ENCODE data around the gene CNTN2.

- TF ChIP-seq CTCF (IDR thresholded peaks at IDR 0.05; ENCODE audit: low read depth, low read length) (no peak), POLR2A (IDR thresholded peaks at IDR 0.05; ENCODE audit: extremely low read depth, insufficient read length) (no peak)
Measured at GRCh38 chr1:205028924-205029323, 14.1 kb upstream of the CNTN2 start.
